K562 (cell line): Measurements from ENCODE around the gene MCAM. TPM values are rescaled to one million over a fixed set of nuclear protein-coding genes. Genes with fewer than 3 reads are reported as not detected.

Experiments used
- ATAC-seq: fragments of 200-7000 bp; cut with Tn5 transposase; 3 replicates; pipeline ENCODE4 v1.9.1; 2020; ENCODE audit warnings: moderate library complexity
- BruUV-seq: library from RNA; stranded (reverse); fragments of 400-500 nt; replicated peaks from 2 replicates; lab custom pipeline; 2021; lab: Mats Ljungman, UMichigan
- CTCF ChIA-PET: fragments of 300-600 bp; formaldehyde crosslinking; extraction: SDS; loops from one replicate; lab custom pipeline; 2021; ENCODE audit warnings: low intra/inter-chr PET ratio; lab: Yijun Ruan, JAX
- POLR2A ChIA-PET: fragments of 300-600, 350-650 bp; sonication (Branson Sonifier 250); formaldehyde crosslinking; extraction: SDS; loops from one replicate; lab custom pipeline; 2021; ENCODE audit warnings: antibody characterized with exemption, inconsistent platforms; lab: Yijun Ruan, JAX
- DNase-seq, 4 experiments: peaks; one replicate each; pipeline versions ENCODE4 v3.0.0 to v3.0.0-alpha.2; 2011 to 2018; ENCODE audit warnings: low spot score in 3 of 4, mixed read lengths in 3 of 4; ENCODE audit errors: extremely low read depth in 1 of 4
- FAIRE-seq: peaks from 2 replicates; lab custom pipeline; 2011; peaks lifted over from hg19 to GRCh38; lab: Jason Lieb, UNC
- H2AFZ ChIP-seq: 2 replicates; pipeline ENCODE4 v1.6.0; 2011; ENCODE audit warnings: low read depth, low read length, control low read depth, inconsistent platforms
- H3K27ac ChIP-seq: fragments of 200-600 bp; 3 replicates; pipeline ENCODE4 v1.8.0; 2011; ENCODE audit warnings: low read depth, mild to moderate bottlenecking, control low read depth, inconsistent platforms, low read length, moderate library complexity, mixed read lengths; ENCODE audit errors: extremely low read depth
- H3K27me3 ChIP-seq, 2 experiments: fragments of 300-600 bp in 1 of 2; 2 replicates in 1 of 2; 3 replicates in 1 of 2; pipeline versions ENCODE4 v1.6.0 to v1.8.0; 2011; ENCODE audit warnings: inconsistent platforms in 2 of 2, low read length in 2 of 2, mild to moderate bottlenecking in 1 of 2, mixed read lengths in 1 of 2, moderate library complexity in 1 of 2; ENCODE audit not compliant: control insufficient read depth in 2 of 2, insufficient read depth in 2 of 2
- H3K36me3 ChIP-seq: fragments of 300-600 bp; 3 replicates; pipeline ENCODE4 v1.8.0; 2011; ENCODE audit warnings: mild to moderate bottlenecking, low read length, inconsistent platforms; ENCODE audit not compliant: control insufficient read depth, insufficient read depth
- H3K4me1 ChIP-seq, 2 experiments: fragments of 200-600 bp in 1 of 2; replicated peaks in 1 of 2; 2 replicates in 1 of 2; 3 replicates in 1 of 2; pipeline versions ENCODE4 v1.5.1 to v1.8.0; 2011; ENCODE audit warnings: inconsistent platforms in 2 of 2, low read length in 2 of 2, mild to moderate bottlenecking in 1 of 2, mixed read lengths in 1 of 2, moderate library complexity in 1 of 2; ENCODE audit not compliant: control insufficient read depth in 2 of 2, insufficient read depth in 2 of 2
- H3K4me2 ChIP-seq: 2 replicates; pipeline ENCODE4 v1.6.1; 2011; ENCODE audit warnings: low read length, control low read depth, inconsistent platforms, mixed read lengths; ENCODE audit not compliant: insufficient read depth
- H3K4me3 ChIP-seq: fragments of 200-600 bp; sonication (generic), shearing (Covaris generic); 2 replicates; pipeline ENCODE4 v1.5.1; 2016; ENCODE audit warnings: control low read depth, inconsistent platforms
- H3K79me2 ChIP-seq: fragments of 200-600 bp; 3 replicates; pipeline ENCODE4 v1.8.0; 2011; ENCODE audit warnings: low read length, inconsistent platforms; ENCODE audit not compliant: control insufficient read depth, insufficient read depth
- H3K9ac ChIP-seq, 2 experiments: 2 replicates each; pipeline versions ENCODE4 v1.6.0 to v1.6.1; 2011; ENCODE audit warnings: low read depth in 2 of 2, low read length in 2 of 2, control low read depth in 1 of 2, inconsistent platforms in 1 of 2, mild to moderate bottlenecking in 1 of 2, mixed read lengths in 1 of 2; ENCODE audit not compliant: insufficient read depth in 1 of 2
- H3K9me1 ChIP-seq: one replicate; pipeline ENCODE4 v1.6.0; 2011; ENCODE audit warnings: inconsistent platforms, mild to moderate bottlenecking, low read length, moderate library complexity; ENCODE audit not compliant: control insufficient read depth, insufficient read depth
- H3K9me3 ChIP-seq: replicated peaks from 2 replicates; pipeline ENCODE4 v1.5.1; 2011; ENCODE audit warnings: low read depth, low read length, inconsistent platforms; ENCODE audit not compliant: control insufficient read depth, insufficient read depth
- H4K20me1 ChIP-seq: replicated peaks from 2 replicates; pipeline ENCODE4 v1.6.1; 2011; ENCODE audit warnings: low read length, inconsistent platforms, mixed read lengths; ENCODE audit not compliant: control insufficient read depth, insufficient read depth
- ARID1B ChIP-seq: fragments of 450-650 bp; IDR thresholded peaks from 2 replicates; pipeline ENCODE4 v1.6.1; 2016; ENCODE audit warnings: antibody characterized with exemption, mild to moderate bottlenecking, inconsistent platforms
- BRF1 ChIP-seq: IDR thresholded peaks from 3 replicates; pipeline ENCODE4 v1.6.1; 2011; ENCODE audit warnings: borderline replicate concordance, mild to moderate bottlenecking; ENCODE audit not compliant: insufficient read length; ENCODE audit errors: extremely low read depth
- E2F3 ChIP-seq: fragments of 250-450 bp; sonication (Bioruptor Pico); IDR thresholded peaks from 2 replicates; pipeline ENCODE4 v1.4.0; 2020; ENCODE audit warnings: mild to moderate bottlenecking
- FOXA1 ChIP-seq: fragments of 450-650 bp; IDR thresholded peaks from 2 replicates; pipeline ENCODE4 v1.6.1; 2016; ENCODE audit warnings: mild to moderate bottlenecking, borderline replicate concordance
- GATAD2B ChIP-seq: fragments of 450-650 bp; IDR thresholded peaks from 2 replicates; pipeline ENCODE4 v1.6.1; 2017; ENCODE audit warnings: mild to moderate bottlenecking, borderline replicate concordance
- HNRNPL ChIP-seq: fragments of 200-400 bp; formaldehyde crosslinking; IDR thresholded peaks from 2 replicates; pipeline ENCODE4 v1.6.1; 2017; ENCODE audit warnings: low read depth, mild to moderate bottlenecking, low read length
- MED1 ChIP-seq: sonication (generic); formaldehyde crosslinking; IDR thresholded peaks from 2 replicates; pipeline ENCODE4 v1.8.1; 2023; ENCODE audit warnings: missing genetic modification reagents, borderline replicate concordance
- NBN ChIP-seq: fragments of 450-650 bp; IDR thresholded peaks from 2 replicates; pipeline ENCODE4 v1.6.1; 2016; ENCODE audit warnings: low read depth, mild to moderate bottlenecking
- PHB ChIP-seq: fragments of 250-450 bp; sonication (Bioruptor Pico); IDR thresholded peaks from 2 replicates; pipeline ENCODE4 v1.5.0; 2021
- POU5F1 ChIP-seq: fragments of 150-350 bp; IDR thresholded peaks from 2 replicates; pipeline ENCODE4 v1.6.1; 2014; ENCODE audit warnings: borderline replicate concordance, low read length, low read depth, mild to moderate bottlenecking; ENCODE audit not compliant: partially characterized antibody
- RAD51 ChIP-seq: fragments of 450-650 bp; IDR thresholded peaks from 2 replicates; pipeline ENCODE4 v1.7.1; 2016; ENCODE audit warnings: low read depth, mild to moderate bottlenecking, borderline replicate concordance
- SRSF1 ChIP-seq: fragments of 200-400 bp; formaldehyde crosslinking; IDR thresholded peaks from 2 replicates; pipeline ENCODE4 v1.6.1; 2017; ENCODE audit warnings: mild to moderate bottlenecking, low read depth, low read length, moderate library complexity
- XRCC3 ChIP-seq: fragments of 450-650 bp; IDR thresholded peaks from 2 replicates; pipeline ENCODE4 v1.6.1; 2017; ENCODE audit warnings: mild to moderate bottlenecking, moderate library complexity
- ZEB2 ChIP-seq: fragments of 450-650 bp; IDR thresholded peaks from 2 replicates; pipeline ENCODE4 v1.6.1; 2016
- ZNF232 ChIP-seq: sonication (generic); formaldehyde crosslinking; IDR thresholded peaks from 2 replicates; pipeline ENCODE4 v1.8.0; 2022; ENCODE audit warnings: mild to moderate bottlenecking, missing genetic modification reagents
- ZNF507 ChIP-seq: conservative IDR thresholded peaks from 2 replicates; pipeline ENCODE4 v1.6.1; 2017; ENCODE audit warnings: missing genetic modification characterization, missing compliant biosample characterization
- ZNF830 ChIP-seq: fragments of 250-450 bp; sonication (Bioruptor Pico); IDR thresholded peaks from 2 replicates; pipeline ENCODE4 v1.5.0; 2021; ENCODE audit warnings: mild to moderate bottlenecking
- WGBS: fragments of 100-300 bp; shearing (Covaris generic); methylation state at CpG from one replicate; pipeline ENCODE4 v1.1.6; 2016; ENCODE audit warnings: low coverage, mixed read lengths; ENCODE audit not compliant: insufficient coverage; ENCODE audit errors: missing lambda C conversion rate; 5-methylcytosine and 5-hydroxymethylcytosine counted together
- in situ Hi-C: fragments of 300-500 bp; cut with MboI; formaldehyde crosslinking; loops from 4 replicates; pipeline ENCODE4 v1.15.0; 2018; ENCODE audit warnings: inconsistent platforms, mixed read lengths
- intact Hi-C: fragments of 100-400 bp; cut with micrococcal nuclease; formaldehyde crosslinking; loops from 2 replicates; pipeline ENCODE4 v1.14.2; 2022
- polyA plus RNA-seq, 8 experiments: library from polyadenylated mRNA; depleted of rRNA in 4 of 8; stranded (reverse) in 5 of 8; unstranded in 3 of 8; fragments of >200 nt; fragmentation: Nextera tagmentation in 2 of 8; fragmentation: Illumina TruSeq in 1 of 8; extraction: Ambion mirVana in 2 of 8; extraction: Trizol in 1 of 8; gene quantifications; 2 replicates each; pipeline versions ENCODE4 v1.2.1 to v1.2.3, GENCODE V29; 2011 to 2014; ENCODE audit warnings: inconsistent platforms in 1 of 8, missing spikeins in 1 of 8
- total RNA-seq, 7 experiments: library from RNA; depleted of rRNA in 6 of 7; stranded (reverse); fragments of >200 nt in 6 of 7; fragmentation: Illumina TruSeq in 2 of 7; extraction: Trizol in 2 of 7; gene quantifications; 2 replicates each; pipeline versions ENCODE4 v1.2.1 to v1.2.3, GENCODE V29; 2011 to 2021; ENCODE audit warnings: low replicate concordance in 1 of 7
- TF ChIP-seq, protein P1 (sequence below): fragments of 450-650 bp; IDR thresholded peaks from 2 replicates; pipeline ENCODE4 v1.6.1; 2017; ENCODE audit warnings: antibody characterized with exemption
- TF ChIP-seq, protein P2 (sequence below): fragments of 250-450 bp; sonication (Bioruptor Pico); IDR thresholded peaks from 2 replicates; pipeline ENCODE4 v1.8.0; 2022; ENCODE audit warnings: inconsistent platforms
- TF ChIP-seq, protein P3 (sequence below), 2 experiments: IDR thresholded peaks; 2 replicates each; pipeline ENCODE4 v1.6.1; 2011; ENCODE audit warnings: borderline replicate concordance in 1 of 2, control low read depth in 1 of 2, low read depth in 1 of 2, low read length in 1 of 2, mild to moderate bottlenecking in 1 of 2, mixed read lengths in 1 of 2, moderate library complexity in 1 of 2; ENCODE audit not compliant: insufficient read depth in 1 of 2, insufficient read length in 1 of 2, poor library complexity in 1 of 2, severe bottlenecking in 1 of 2; ENCODE audit errors: extremely low read depth in 1 of 2

Gene MCAM
- total and polyA plus RNA-seq, 9 of the 15 experiments (the other 6 are each of a cell fraction or from before 2014, with no cell fraction given) = 14.7 to 118 (median 53.6) TPM

DNA sequence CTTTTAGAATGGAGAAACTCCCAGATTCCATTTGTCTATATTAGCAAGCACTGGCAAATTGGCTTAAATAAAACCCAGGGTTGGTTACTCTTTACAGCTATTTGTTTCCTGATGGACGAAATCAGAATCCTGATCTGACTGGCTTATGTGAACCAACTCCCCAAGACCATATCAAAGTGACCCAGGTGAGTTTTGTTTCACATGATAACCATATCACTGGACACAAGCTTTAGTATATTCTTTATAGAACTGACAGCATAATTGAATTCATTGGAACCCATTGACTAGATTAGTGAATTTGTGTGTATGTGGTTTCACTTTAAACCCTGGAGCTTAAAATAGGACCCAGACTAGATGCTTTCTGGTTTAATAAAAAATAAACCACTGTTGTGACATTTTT lies 39.3 kb downstream of the MCAM start (continued):
- no peak for TF ChIP-seq MED1 (CRISPR knock-in tag)
- peak; percentile 70 for TF ChIP-seq ARID1B
- TF ChIP-seq GATAD2B = no peak
- TF ChIP-seq, protein P1, sequence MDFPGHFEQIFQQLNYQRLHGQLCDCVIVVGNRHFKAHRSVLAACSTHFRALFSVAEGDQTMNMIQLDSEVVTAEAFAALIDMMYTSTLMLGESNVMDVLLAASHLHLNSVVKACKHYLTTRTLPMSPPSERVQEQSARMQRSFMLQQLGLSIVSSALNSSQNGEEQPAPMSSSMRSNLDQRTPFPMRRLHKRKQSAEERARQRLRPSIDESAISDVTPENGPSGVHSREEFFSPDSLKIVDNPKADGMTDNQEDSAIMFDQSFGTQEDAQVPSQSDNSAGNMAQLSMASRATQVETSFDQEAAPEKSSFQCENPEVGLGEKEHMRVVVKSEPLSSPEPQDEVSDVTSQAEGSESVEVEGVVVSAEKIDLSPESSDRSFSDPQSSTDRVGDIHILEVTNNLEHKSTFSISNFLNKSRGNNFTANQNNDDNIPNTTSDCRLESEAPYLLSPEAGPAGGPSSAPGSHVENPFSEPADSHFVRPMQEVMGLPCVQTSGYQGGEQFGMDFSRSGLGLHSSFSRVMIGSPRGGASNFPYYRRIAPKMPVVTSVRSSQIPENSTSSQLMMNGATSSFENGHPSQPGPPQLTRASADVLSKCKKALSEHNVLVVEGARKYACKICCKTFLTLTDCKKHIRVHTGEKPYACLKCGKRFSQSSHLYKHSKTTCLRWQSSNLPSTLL = no peak
- no peak for TF ChIP-seq HNRNPL
- TF ChIP-seq RAD51 = no peak
- no peak for TF ChIP-seq ZNF507

DNA sequence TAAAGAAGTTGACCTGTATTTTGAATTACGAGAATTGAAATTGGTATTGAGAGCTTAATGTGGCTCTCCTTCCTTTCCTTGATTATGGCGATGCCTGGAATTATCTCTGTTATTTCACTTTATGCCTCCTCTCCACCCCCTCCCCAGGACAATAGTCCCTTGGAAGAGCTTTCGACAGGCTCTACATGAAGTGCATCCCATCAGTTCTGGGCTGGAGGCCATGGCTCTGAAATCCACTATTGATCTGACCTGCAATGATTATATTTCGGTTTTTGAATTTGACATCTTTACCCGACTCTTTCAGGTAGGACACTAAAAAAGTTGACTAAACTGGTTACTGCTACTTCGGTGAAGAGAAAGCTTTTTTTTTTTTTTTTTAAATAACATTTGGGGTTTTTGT lies 43.2 kb downstream of the MCAM start:
- Histone ChIP-seq H3K9me1 (no peaks in the 10 kb centered on the region), H2AFZ (no peak overlapping the region), H3K27me3 (no peaks in the 10 kb centered on the region), H3K79me2 (no peaks in the 10 kb centered on the region), H3K9ac (no peak overlapping the region), H3K36me3 (peaks cover 52% of the 10 kb centered on the region; the same call in 2 of the 3 replicates), H3K27ac (no peak overlapping the region), H3K4me3 (no peak overlapping the region), H3K4me2 (no peak overlapping the region), H4K20me1 (no peaks in the 10 kb centered on the region), H3K4me1 (no peaks in the 10 kb centered on the region; a peak in 1 of 5 replicates), H3K9me3 (no peaks in the 10 kb centered on the region)
- WGBS = 85% methylated on average over 6 of the region's 6 CpGs
- in situ Hi-C loops (no loop called here), intact Hi-C loops (no loop called here)
- ChIA-PET CTCF (no interaction called here), POLR2A (no interaction called here)
- no TSS peak for BruUV-seq
- no peak for FAIRE-seq
- no peak for ATAC-seq
- DNase-seq = no peak
- no peak for TF ChIP-seq POU5F1
- no peak for TF ChIP-seq FOXA1
- no peak for TF ChIP-seq XRCC3
- TF ChIP-seq, protein P2, sequence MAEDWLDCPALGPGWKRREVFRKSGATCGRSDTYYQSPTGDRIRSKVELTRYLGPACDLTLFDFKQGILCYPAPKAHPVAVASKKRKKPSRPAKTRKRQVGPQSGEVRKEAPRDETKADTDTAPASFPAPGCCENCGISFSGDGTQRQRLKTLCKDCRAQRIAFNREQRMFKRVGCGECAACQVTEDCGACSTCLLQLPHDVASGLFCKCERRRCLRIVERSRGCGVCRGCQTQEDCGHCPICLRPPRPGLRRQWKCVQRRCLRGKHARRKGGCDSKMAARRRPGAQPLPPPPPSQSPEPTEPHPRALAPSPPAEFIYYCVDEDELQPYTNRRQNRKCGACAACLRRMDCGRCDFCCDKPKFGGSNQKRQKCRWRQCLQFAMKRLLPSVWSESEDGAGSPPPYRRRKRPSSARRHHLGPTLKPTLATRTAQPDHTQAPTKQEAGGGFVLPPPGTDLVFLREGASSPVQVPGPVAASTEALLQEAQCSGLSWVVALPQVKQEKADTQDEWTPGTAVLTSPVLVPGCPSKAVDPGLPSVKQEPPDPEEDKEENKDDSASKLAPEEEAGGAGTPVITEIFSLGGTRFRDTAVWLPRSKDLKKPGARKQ (CRISPR knock-in tag) = no peak
- TF ChIP-seq, protein P3, sequence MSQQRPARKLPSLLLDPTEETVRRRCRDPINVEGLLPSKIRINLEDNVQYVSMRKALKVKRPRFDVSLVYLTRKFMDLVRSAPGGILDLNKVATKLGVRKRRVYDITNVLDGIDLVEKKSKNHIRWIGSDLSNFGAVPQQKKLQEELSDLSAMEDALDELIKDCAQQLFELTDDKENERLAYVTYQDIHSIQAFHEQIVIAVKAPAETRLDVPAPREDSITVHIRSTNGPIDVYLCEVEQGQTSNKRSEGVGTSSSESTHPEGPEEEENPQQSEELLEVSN (IDR thresholded peaks at IDR 0.05; ENCODE audit: borderline replicate concordance in 1 of 2, extremely low read depth in 1 of 2, insufficient read depth in 1 of 2, insufficient read length in 1 of 2, low read depth in 1 of 2, low read length in 1 of 2, poor library complexity in 1 of 2, severe bottlenecking in 1 of 2) = no peak
- no peak for TF ChIP-seq NBN
- no peak for TF ChIP-seq ZEB2
- no peak for TF ChIP-seq E2F3 (CRISPR knock-in tag)
- TF ChIP-seq PHB (CRISPR knock-in tag) = no peak
- no peak for TF ChIP-seq ZNF232 (CRISPR knock-in tag)
- no peak for TF ChIP-seq SRSF1
- no peak for TF ChIP-seq ZNF830
- TF ChIP-seq BRF1 = no peak
